MV-4-11 (cell line): Measurements from ENCODE around the gene ZSWIM8.
"Not testable (repeated sequence)": the region's sequence is repeated elsewhere in the genome, so short reads cannot be mapped to it uniquely, and the experiment has no call there.

ENCODE experiments used
- DNase-seq: peaks from one replicate; lab custom pipeline; 2025; lab: John Stamatoyannopoulos, UW

ZSWIM8 gene

GRCh38 chr10:73785211-73785720 lies at the start of gene ZSWIM8:
TSS of gene ZSWIM8 (plus strand) at chr10:73785606. CDS start at chr10:73785879, 273 bp downstream.
- DNase-seq: peak; percentile 94

- DNase-seq: not testable (repeated sequence)
These were observed 44.7 kb upstream of the ZSWIM8 start for GRCh38 chr10:73740501-73741254.

- no peak for DNase-seq
These were observed 43.0 kb upstream of the ZSWIM8 start for GRCh38 chr10:73742454-73742734.

GRCh38 chr10:73743327-73743904 lies 42.0 kb upstream of the ZSWIM8 start:
- no peak for DNase-seq

GRCh38 chr10:73743905-73744663 lies 41.3 kb upstream of the ZSWIM8 start, which contains the start of gene SEC24C:
TSS of gene SEC24C (plus strand) at chr10:73744372. CDS start at chr10:73746833, 2,461 bp downstream.
- peak; percentile 95 for DNase-seq

GRCh38 chr10:73744664-73744975 lies 40.8 kb upstream of the ZSWIM8 start:
- DNase-seq: peak; percentile 42

GRCh38 chr10:73746721-73747120 lies 38.7 kb upstream of the ZSWIM8 start:
- DNase-seq: no peak

GRCh38 chr10:73750819-73751218 lies 34.6 kb upstream of the ZSWIM8 start:
- DNase-seq: no peak

GRCh38 chr10:73756183-73756582 lies 29.2 kb upstream of the ZSWIM8 start:
- no peak for DNase-seq

- no peak for DNase-seq
These were observed 26.5 kb upstream of the ZSWIM8 start for GRCh38 chr10:73758704-73759511.

GRCh38 chr10:73759512-73760115 lies 25.8 kb upstream of the ZSWIM8 start:
- no peak for DNase-seq

GRCh38 chr10:73761781-73762180 lies 23.6 kb upstream of the ZSWIM8 start:
- DNase-seq: no peak

GRCh38 chr10:73762915-73763314 lies 22.5 kb upstream of the ZSWIM8 start:
- DNase-seq: no peak

GRCh38 chr10:73763343-73763742 lies 22.1 kb upstream of the ZSWIM8 start:
- no peak for DNase-seq

- no peak for DNase-seq
These were observed 20.3 kb upstream of the ZSWIM8 start for GRCh38 chr10:73765066-73765465.

- no peak for DNase-seq
These were observed 16.5 kb upstream of the ZSWIM8 start for GRCh38 chr10:73768881-73769280.

GRCh38 chr10:73769396-73769795 lies 16.0 kb upstream of the ZSWIM8 start:
- DNase-seq: no peak

GRCh38 chr10:73771722-73772280 lies 13.6 kb upstream of the ZSWIM8 start:
- peak; percentile 64 for DNase-seq

- peak; percentile 77 for DNase-seq
These were observed 12.9 kb upstream of the ZSWIM8 start for GRCh38 chr10:73772281-73773151.

- no peak for DNase-seq
These were observed 12.1 kb upstream of the ZSWIM8 start for GRCh38 chr10:73773152-73773879.
